HG03097 (cell line): ENCODE measurements around the gene PPIL1.
A peak's percentile ranks its signal among the peaks of the same experiment; 100 is the strongest.
"Not testable (repeated sequence)": the region's sequence is repeated elsewhere in the genome, so short reads cannot be mapped to it uniquely, and the experiment has no call there.

ENCODE experiments used
- ATAC-seq: cut with Tn5 transposase; IDR thresholded peaks from one replicate; pipeline ENCODE4 v1.9.1; 2021; ENCODE audit not compliant: unreplicated experiment, low FRiP score

Gene PPIL1

GRCh38 chr6:36874443-36875249, at the start of gene PPIL1:
Gene PPIL1, minus strand, starts transcription at chr6:36874803. Its CDS starts 31 bp downstream, at chr6:36874772.
- ATAC-seq, result peak; percentile 60

DNA sequence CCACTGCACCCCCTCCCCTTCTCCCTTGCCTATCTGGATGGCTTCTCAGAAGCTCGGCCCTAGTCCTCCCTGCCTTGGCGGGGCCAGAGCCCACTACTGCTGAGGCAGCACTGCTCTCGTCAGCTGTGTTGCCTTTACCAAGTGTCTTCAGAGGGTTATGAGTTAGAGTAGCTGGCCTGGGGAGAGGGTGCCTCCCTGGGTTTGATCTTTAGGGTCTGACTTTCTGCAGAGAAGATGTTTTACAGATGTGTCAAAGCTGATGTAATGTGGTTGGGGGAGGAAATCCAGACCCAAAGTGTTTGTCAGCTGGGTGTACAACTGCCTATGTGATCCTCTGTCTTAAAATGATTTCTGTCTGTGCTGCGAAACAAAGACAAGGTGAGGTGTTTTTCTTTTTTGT, 49.5 kb upstream of the PPIL1 start:
- ATAC-seq, result no peak

GRCh38 chr6:36920546-36920945, 45.9 kb upstream of the PPIL1 start:
- ATAC-seq, result no peak

GRCh38 chr6:36920049-36920448, 45.4 kb upstream of the PPIL1 start:
- ATAC-seq, result no peak

- ATAC-seq, result no peak
Observed at GRCh38 chr6:36917541-36918193, 43.1 kb upstream of the PPIL1 start.

DNA sequence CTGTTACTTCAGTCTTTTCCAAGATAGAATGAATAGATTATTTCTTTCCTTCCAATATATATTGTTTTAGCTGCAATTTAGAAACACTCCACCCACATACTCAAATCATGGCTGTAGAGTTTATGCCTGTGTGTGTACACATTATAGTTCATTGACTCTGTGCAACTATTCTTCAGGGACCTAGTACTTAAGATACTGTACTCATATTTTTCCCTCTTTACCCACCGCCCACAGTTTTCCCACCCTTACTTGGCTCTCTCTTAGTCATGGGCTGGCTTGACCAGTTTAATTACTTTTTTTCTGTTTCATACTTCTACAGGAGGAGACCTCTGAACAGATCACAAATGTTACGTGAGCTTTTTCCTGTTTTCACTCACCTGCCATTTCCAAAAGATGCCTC, 41.5 kb upstream of the PPIL1 start:
- ATAC-seq, result no peak

- no peak for ATAC-seq
Observed at GRCh38 chr6:36915599-36915998, 41.0 kb upstream of the PPIL1 start.

- ATAC-seq, result no peak
Observed at GRCh38 chr6:36914227-36914794, 39.7 kb upstream of the PPIL1 start.

DNA sequence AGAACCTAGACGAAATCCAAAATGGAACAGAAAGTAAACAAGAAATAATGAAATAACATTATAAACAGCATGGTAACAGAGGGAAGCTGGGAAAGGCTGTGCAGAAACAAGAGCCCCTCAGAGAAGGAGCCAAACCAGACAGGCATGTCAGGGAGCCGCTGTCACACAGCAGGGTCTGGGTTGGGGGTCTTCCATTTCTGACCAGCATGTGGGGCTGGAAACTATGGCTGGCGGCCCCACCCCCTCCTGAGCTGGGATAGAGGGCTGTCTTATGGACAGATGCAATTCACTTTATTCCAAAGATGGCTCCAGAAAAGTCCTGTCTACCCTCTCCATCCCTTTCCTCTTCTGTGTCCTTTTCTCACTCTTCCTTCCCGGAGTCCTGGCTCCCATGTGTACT, 38.5 kb upstream of the PPIL1 start:
- no peak for ATAC-seq

- ATAC-seq, result peak; percentile 92
Observed at GRCh38 chr6:36912586-36912985, 38.0 kb upstream of the PPIL1 start.

- peak; percentile 28 for ATAC-seq
Observed at GRCh38 chr6:36912030-36912454, 37.4 kb upstream of the PPIL1 start.

DNA sequence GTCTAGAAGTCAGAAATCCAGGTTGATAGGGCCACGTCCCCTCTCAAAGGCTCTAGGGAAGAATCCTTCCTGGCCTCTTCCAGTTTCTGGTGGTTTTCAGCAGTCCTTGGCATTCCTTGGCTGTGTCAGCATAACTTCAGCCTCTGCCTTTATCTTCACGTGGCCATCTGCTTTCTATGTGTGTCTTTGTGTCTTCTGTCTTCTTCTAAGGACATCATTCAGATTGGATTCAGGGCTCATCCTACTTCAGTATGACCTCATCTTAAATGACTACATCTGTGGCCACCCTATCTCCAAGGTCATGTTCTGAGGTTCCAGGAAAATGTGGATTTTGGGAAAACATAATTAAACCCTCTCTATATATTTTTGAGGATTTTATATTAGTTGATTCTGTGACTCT, 34.1 kb upstream of the PPIL1 start:
- no peak for ATAC-seq

DNA sequence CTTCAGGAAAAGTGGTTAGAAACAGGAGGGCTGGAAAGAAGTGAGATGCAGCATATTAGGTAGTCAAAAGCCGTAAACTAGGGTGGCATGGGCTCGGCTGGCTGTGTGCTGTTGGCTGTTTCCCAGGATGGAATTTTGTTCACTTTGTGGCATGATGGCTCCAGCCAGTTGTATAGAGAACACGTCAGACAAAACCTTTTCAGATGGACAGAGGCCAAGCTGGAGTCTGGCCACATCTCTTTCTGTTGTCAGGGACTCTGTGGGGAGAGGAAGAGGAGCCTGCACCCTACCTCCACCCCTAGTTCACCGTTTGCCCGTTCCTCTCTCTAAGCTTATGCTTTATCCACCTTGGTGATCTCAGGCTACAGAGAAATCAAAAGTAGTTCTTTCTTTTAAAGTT, 33.2 kb upstream of the PPIL1 start:
- no peak for ATAC-seq

DNA sequence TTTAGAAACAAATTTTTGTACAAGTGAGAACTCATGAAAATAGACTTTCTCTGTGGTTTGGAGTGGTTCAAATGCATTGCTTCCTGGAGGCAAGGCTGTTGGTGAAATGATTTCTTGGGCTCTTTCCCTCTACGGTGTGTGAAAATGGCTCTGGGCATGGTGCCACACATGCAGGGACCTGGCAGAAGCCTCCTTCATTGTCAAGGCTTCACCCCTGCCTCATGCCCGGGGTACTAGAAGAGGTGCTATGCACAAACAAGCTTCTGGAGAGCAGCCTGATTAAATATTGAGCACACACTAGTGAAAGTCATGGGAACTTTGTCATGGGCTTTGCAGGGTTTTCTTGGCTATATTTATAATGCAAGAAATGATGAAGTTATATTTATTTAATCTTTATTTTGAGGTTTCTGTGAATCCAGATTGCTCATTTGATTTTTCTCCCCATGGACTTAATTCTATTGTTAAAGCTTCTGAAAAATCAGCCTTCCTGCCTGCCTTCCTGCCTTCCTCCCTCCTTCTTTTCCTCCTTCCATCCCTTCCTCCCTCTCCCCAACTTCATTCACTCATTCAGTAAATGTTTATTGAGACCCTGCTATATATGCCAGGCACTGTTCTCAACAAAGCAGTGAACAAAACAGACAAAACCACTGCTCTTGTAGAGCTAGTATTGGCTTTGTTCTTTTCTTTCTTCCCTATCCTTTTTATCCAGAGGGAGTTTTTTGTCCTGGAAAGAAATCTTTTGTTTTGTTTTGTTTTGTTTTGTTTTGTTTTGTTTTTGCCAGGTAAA, 32.1 kb upstream of the PPIL1 start:
- ATAC-seq, result no peak

DNA sequence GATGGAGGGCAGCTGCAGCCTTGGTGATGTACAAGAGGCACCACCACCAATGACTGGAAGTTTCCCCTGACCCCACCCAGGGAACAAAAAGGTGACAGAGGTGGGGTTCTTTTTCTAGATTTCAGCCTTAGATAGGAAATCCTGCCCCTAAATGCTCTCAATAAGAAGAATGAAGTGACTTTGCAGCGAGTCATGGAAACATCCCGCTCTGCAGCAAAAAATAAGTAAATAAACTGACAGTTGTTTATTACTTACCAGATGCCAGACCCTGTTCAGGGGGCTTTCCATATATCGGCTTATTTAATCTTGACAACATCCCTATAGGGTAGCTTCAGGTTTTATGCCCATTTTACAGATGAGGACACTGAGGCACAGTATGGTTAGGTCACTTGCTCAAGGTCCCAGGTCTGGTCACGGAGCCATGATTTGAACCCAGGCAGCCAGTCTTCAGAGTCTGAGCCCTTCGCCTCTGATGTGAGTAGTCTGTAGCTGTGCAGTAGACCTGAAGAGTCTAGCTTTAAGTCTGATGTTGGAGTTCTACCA, 30.3 kb upstream of the PPIL1 start:
- ATAC-seq, result no peak

GRCh38 chr6:36904114-36904513, 29.5 kb upstream of the PPIL1 start:
- ATAC-seq, result no peak

DNA sequence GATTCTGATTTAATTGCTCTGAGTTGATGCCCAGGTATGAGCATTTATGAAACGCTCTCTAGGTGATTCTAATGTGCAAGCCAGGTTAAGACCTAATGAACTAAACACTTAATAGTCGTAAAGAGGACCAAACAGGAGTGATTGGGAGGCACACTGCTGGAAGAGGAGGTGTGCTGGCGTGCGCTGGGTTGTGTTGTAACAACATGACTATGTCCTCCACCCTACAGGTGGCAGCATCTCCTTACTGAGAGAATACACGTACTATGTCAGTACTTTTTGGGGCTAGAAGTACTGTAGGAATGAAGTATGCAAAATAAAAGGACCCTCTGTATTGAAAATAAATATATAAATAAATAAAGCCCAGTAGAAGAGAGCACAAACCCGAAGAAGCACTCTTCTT, 23.0 kb upstream of the PPIL1 start:
- no peak for ATAC-seq

DNA sequence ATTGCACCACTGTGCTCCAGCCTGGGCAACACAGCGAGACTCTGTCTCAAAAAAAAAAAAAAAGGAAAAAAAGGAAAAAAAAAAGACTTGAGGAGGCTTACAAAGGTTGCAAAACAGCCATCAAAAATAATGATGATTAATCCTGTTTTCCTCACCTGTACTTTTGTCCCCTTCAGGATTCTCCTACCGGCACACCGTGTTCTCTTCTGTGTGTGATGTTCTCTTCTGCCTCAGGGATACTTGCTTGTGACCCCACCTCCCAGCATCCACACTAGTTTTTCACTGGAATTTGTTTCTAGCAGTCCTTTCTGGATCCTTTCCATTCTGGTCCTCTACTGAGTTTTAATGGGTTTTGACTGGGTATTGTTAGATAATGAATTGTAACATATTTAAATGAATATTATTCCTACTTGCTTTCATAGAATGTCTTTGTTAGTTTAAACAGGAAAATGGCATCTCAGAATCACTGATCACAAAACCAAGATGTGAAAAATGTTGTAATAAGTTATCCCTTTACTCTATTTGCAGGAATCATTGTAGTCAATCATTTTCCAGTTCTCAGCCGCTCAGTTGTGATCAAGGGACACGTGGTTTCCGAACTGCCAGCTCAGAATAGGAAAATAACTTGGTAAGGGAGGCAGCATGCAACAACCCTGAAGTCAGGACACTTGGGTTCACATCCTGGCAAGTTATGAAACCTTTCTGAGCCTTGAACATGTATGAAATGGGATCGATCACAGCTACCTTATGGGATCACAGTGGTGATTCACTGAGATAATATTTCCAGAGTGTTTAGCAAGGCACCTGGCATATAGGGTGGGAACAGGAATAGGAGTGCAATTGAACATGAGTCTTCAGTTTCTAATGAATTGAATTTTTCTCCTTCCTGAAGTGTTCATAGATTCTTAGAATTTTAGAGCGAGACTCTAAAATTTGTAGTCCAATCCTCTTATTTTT, 19.7 kb upstream of the PPIL1 start:
- no peak for ATAC-seq

DNA sequence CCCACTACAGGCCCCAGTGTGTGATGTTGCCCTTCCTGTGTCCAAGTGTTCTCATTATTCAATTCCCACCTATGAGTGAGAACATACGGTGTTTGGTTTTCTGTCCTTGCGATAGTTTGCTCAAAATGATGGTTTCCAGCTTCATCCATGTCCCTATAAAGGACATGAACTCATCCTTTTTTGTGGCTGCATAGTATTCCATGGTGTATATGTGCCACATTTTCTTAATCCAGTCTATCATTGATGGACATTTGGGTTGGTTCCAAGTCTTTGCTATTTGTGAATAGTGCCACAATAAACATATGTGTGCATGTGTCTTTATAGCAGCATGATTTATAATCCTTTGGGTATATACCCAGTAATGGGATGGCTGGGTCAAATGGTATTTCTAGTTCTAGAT, 16.6 kb upstream of the PPIL1 start:
- ATAC-seq, result not testable (repeated sequence)
